IMR-90 (cell line): ENCODE results near the gene MYO1F. TPM values are rescaled to one million over a fixed set of nuclear protein-coding genes. Genes with fewer than 3 reads are reported as not detected.

ENCODE experiments used
- ATAC-seq: fragments of 200-7000 bp; cut with Tn5 transposase; 2 replicates; pipeline ENCODE4 v1.9.1; 2020; ENCODE audit warnings: low read depth, mild to moderate bottlenecking, moderate library complexity
- BruUV-seq: library from RNA; stranded (reverse); fragments of 400-500 nt; replicated peaks from 2 replicates; lab custom pipeline; 2021; lab: Mats Ljungman, UMichigan
- CTCF ChIA-PET: fragments of 300-600 bp; formaldehyde crosslinking; extraction: SDS; loops from one replicate; lab custom pipeline; 2021; ENCODE audit warnings: antibody characterized with exemption; lab: Yijun Ruan, JAX
- POLR2A ChIA-PET: fragments of 300-600 bp; sonication (Branson Sonifier 250); formaldehyde crosslinking; loops from one replicate; lab custom pipeline; 2022; ENCODE audit warnings: antibody characterized with exemption; ENCODE audit not compliant: unreplicated experiment; lab: Charles Lee
- DNase-seq: peaks from one replicate; pipeline ENCODE4 v3.0.0; 2013
- H2AFZ ChIP-seq: replicated peaks from 2 replicates; pipeline ENCODE3; 2013; ENCODE audit warnings: low read length, mild to moderate bottlenecking; ENCODE audit not compliant: poor library complexity
- H2AK5ac ChIP-seq: 2 replicates; pipeline ENCODE4 v1.6.1; 2013; ENCODE audit warnings: low read depth, low read length, inconsistent platforms
- H2AK9ac ChIP-seq: replicated peaks from 2 replicates; pipeline ENCODE3; 2013; ENCODE audit warnings: mild to moderate bottlenecking, low read depth, low read length, moderate library complexity; ENCODE audit not compliant: poor library complexity
- H2BK120ac ChIP-seq: 2 replicates; pipeline ENCODE4 v1.6.1; 2013; ENCODE audit warnings: low read depth, low read length, inconsistent platforms
- H2BK15ac ChIP-seq: 3 replicates; pipeline ENCODE4 v1.6.1; 2013; ENCODE audit warnings: low read depth, low read length, inconsistent platforms
- H2BK20ac ChIP-seq: 2 replicates; pipeline ENCODE4 v1.6.1; 2013; ENCODE audit warnings: low read depth, mild to moderate bottlenecking, inconsistent platforms, low read length, moderate library complexity
- H2BK5ac ChIP-seq: 2 replicates; pipeline ENCODE4 v1.6.1; 2013; ENCODE audit warnings: mild to moderate bottlenecking, low read depth, low read length, inconsistent platforms; ENCODE audit not compliant: poor library complexity, severe bottlenecking
- H3K14ac ChIP-seq: replicated peaks from 2 replicates; pipeline ENCODE4 v1.6.1; 2013; ENCODE audit warnings: low read depth, low read length, inconsistent platforms
- H3K18ac ChIP-seq: 2 replicates; pipeline ENCODE4 v1.6.1; 2013; ENCODE audit warnings: low read depth, low read length, control low read depth
- H3K23ac ChIP-seq: 2 replicates; pipeline ENCODE4 v1.6.1; 2013; ENCODE audit warnings: low read depth, low read length, inconsistent platforms
- H3K27ac ChIP-seq: 2 replicates; pipeline ENCODE4 v1.5.1; 2013; ENCODE audit warnings: mild to moderate bottlenecking, control low read depth, low read length; ENCODE audit not compliant: insufficient read depth
- H3K27me3 ChIP-seq: 2 replicates; pipeline ENCODE4 v1.6.1; 2013; ENCODE audit warnings: low read length; ENCODE audit not compliant: control insufficient read depth, insufficient read depth
- H3K36me3 ChIP-seq: 2 replicates; pipeline ENCODE4 v1.6.1; 2013; ENCODE audit warnings: low read length, mixed read lengths; ENCODE audit not compliant: control insufficient read depth, insufficient read depth
- H3K4ac ChIP-seq: 2 replicates; pipeline ENCODE4 v1.6.1; 2013; ENCODE audit warnings: low read depth, low read length, inconsistent platforms
- H3K4me1 ChIP-seq: 2 replicates; pipeline ENCODE4 v1.6.1; 2013; ENCODE audit warnings: low read length, mixed read lengths; ENCODE audit not compliant: control insufficient read depth, insufficient read depth
- H3K4me2 ChIP-seq: 2 replicates; pipeline ENCODE4 v1.6.1; 2013; ENCODE audit warnings: low read depth, mild to moderate bottlenecking, control low read depth, low read length, moderate library complexity
- H3K4me3 ChIP-seq: 2 replicates; pipeline ENCODE4 v1.5.1; 2013; ENCODE audit warnings: low read depth, mild to moderate bottlenecking, control low read depth, low read length, moderate library complexity; ENCODE audit not compliant: insufficient read depth
- H3K56ac ChIP-seq: 2 replicates; pipeline ENCODE4 v1.6.1; 2013; ENCODE audit warnings: low read length, inconsistent platforms; ENCODE audit not compliant: insufficient read depth; ENCODE audit errors: extremely low read depth
- H3K79me1 ChIP-seq, 2 experiments: 2 replicates each; pipeline ENCODE4 v1.6.1; 2013; ENCODE audit warnings: low read length in 2 of 2, inconsistent platforms in 1 of 2, low read depth in 1 of 2
- H3K9ac ChIP-seq: 2 replicates; pipeline ENCODE4 v1.6.1; 2013; ENCODE audit warnings: low read depth, low read length, control low read depth
- H3K9me1 ChIP-seq: 2 replicates; pipeline ENCODE4 v1.6.1; 2013; ENCODE audit warnings: low read length, inconsistent platforms; ENCODE audit not compliant: insufficient read depth
- H3K9me3 ChIP-seq: 2 replicates; pipeline ENCODE4 v1.6.1; 2013; ENCODE audit warnings: low read length; ENCODE audit not compliant: control insufficient read depth, insufficient read depth
- H4K20me1 ChIP-seq: 2 replicates; pipeline ENCODE4 v1.6.1; 2013; ENCODE audit warnings: low read length, inconsistent platforms; ENCODE audit not compliant: insufficient read depth
- H4K5ac ChIP-seq: 2 replicates; pipeline ENCODE4 v1.6.1; 2013; ENCODE audit warnings: mild to moderate bottlenecking, low read depth, low read length, control low read depth
- H4K8ac ChIP-seq, 2 experiments: 2 replicates each; pipeline ENCODE4 v1.6.1; 2013; ENCODE audit warnings: low read depth in 2 of 2, low read length in 2 of 2, control low read depth in 1 of 2, inconsistent platforms in 1 of 2
- H4K91ac ChIP-seq: 2 replicates; pipeline ENCODE4 v1.6.1; 2013; ENCODE audit warnings: low read depth, low read length, inconsistent platforms; ENCODE audit not compliant: insufficient read depth
- BHLHE40 ChIP-seq: fragments of 150-350 bp; IDR thresholded peaks from 2 replicates; pipeline ENCODE4 v1.6.1; 2016; ENCODE audit warnings: mild to moderate bottlenecking, low read depth, low read length
- CEBPB ChIP-seq: IDR thresholded peaks from 2 replicates; pipeline ENCODE4 v1.6.1; 2012; ENCODE audit warnings: low read depth, low read length, improper control_type of control experiment
- CHD1 ChIP-seq: IDR thresholded peaks from 2 replicates; pipeline ENCODE4 v1.6.1; 2012; ENCODE audit warnings: low read depth, low read length, improper control_type of control experiment
- CTCF ChIP-seq: conservative IDR thresholded peaks from 2 replicates; pipeline ENCODE4 v1.5.1; 2012; ENCODE audit warnings: mild to moderate bottlenecking, low read depth, low read length, improper control_type of control experiment
- FOS ChIP-seq: fragments of 150-350 bp; IDR thresholded peaks from 2 replicates; pipeline ENCODE4 v1.6.1; 2016; ENCODE audit warnings: low read depth, low read length
- MAFK ChIP-seq: IDR thresholded peaks from 2 replicates; pipeline ENCODE4 v1.6.1; 2012; ENCODE audit warnings: low read depth, low read length, improper control_type of control experiment
- MAZ ChIP-seq: IDR thresholded peaks from 2 replicates; pipeline ENCODE4 v1.6.1; 2012; ENCODE audit warnings: low read depth, mild to moderate bottlenecking, low read length, improper control_type of control experiment, moderate library complexity, borderline replicate concordance
- MXI1 ChIP-seq: IDR thresholded peaks from 2 replicates; pipeline ENCODE4 v1.6.1; 2012; ENCODE audit warnings: low read depth, mild to moderate bottlenecking, low read length, moderate library complexity, borderline replicate concordance
- NFE2L2 ChIP-seq: fragments of 150-350 bp; IDR thresholded peaks from 2 replicates; pipeline ENCODE4 v1.6.1; 2016; ENCODE audit warnings: low read depth, mild to moderate bottlenecking, low read length
- POLR2A ChIP-seq: IDR thresholded peaks from 2 replicates; pipeline ENCODE4 v1.6.1; 2012; ENCODE audit warnings: mild to moderate bottlenecking, low read depth, low read length
- RAD21 ChIP-seq: IDR thresholded peaks from 2 replicates; pipeline ENCODE4 v1.6.1; 2012; ENCODE audit warnings: low read length, improper control_type of control experiment
- RCOR1 ChIP-seq: IDR thresholded peaks from 2 replicates; pipeline ENCODE4 v1.6.1; 2012; ENCODE audit warnings: mild to moderate bottlenecking, low read length, improper control_type of control experiment; ENCODE audit not compliant: insufficient replicate concordance
- RFX5 ChIP-seq: IDR thresholded peaks from 2 replicates; pipeline ENCODE4 v1.8.0; 2012; ENCODE audit warnings: low read depth, mild to moderate bottlenecking, low read length, moderate library complexity
- SMC3 ChIP-seq: fragments of 150-350 bp; IDR thresholded peaks from 2 replicates; pipeline ENCODE4 v1.6.1; 2016; ENCODE audit warnings: low read depth, mild to moderate bottlenecking, antibody characterized with exemption, low read length, moderate library complexity
- WGBS, 2 experiments: methylation state at CpG; one replicate each; pipeline versions ENCODE4 v1.1.5 to v1.1.7; 2013; ENCODE audit warnings: missing lambda C conversion rate in 2 of 2; ENCODE audit not compliant: insufficient read length in 1 of 2; ENCODE audit errors: extremely low coverage in 2 of 2; 5-methylcytosine and 5-hydroxymethylcytosine counted together
- dilution Hi-C: fragments of 300-500 bp; cut with HindIII; formaldehyde crosslinking; loops from one replicate; pipeline ENCODE4 v1.14.3; 2018; ENCODE audit warnings: low sequenced_read_pairs; ENCODE audit not compliant: unreplicated experiment
- in situ Hi-C: fragments of 300-500 bp; cut with MboI; formaldehyde crosslinking; loops from 3 replicates; pipeline ENCODE4 v1.14.3; 2019; ENCODE audit warnings: low sequenced_read_pairs, inconsistent platforms, mixed read lengths
- intact Hi-C: fragments of 100-400 bp; cut with micrococcal nuclease; formaldehyde crosslinking; loops from 2 replicates; pipeline ENCODE4 v1.10.0; 2022
- polyA plus RNA-seq, 3 experiments: library from polyadenylated mRNA; depleted of rRNA; stranded (reverse); fragments of >200 nt; gene quantifications; 2 replicates each; pipeline ENCODE4 v1.2.3, GENCODE V29; 2012; ENCODE audit warnings: low replicate concordance in 1 of 3
- total RNA-seq: library from RNA; depleted of rRNA; stranded (reverse); fragments of >200 nt; gene quantifications from 2 replicates; pipeline ENCODE4 v1.2.3, GENCODE V29; 2012

MYO1F gene
- total and polyA plus RNA-seq, 2 of the 4 experiments (the other 2 are of a cell fraction): 0.14 to 0.18 TPM

- Histone ChIP-seq H2AK5ac (no peak overlapping the region), H2BK15ac (no peak overlapping the region), H3K9me1 (peaks cover 5% of the 10 kb centered on the region), H3K4ac (no peak overlapping the region), H4K91ac (no peak overlapping the region; the same call in 1 of the 2 replicates), H3K36me3 (no peaks in the 10 kb centered on the region), H3K14ac (no peak overlapping the region), H2BK120ac (no peak overlapping the region), H3K4me3 (no peak overlapping the region), H3K23ac (no peak overlapping the region), H3K4me1 (peaks cover 4% of the 10 kb centered on the region), H3K9ac (no peak overlapping the region), H3K56ac (no peak overlapping the region), H3K4me2 (no peak overlapping the region), H3K9me3 (no peaks in the 10 kb centered on the region), H2AK9ac (no peak overlapping the region), H2AFZ (no peak overlapping the region), H3K18ac (no peak overlapping the region), H3K27ac (no peak overlapping the region), H4K20me1 (no peaks in the 10 kb centered on the region), H3K79me1 (no peaks in the 10 kb centered on the region), H4K8ac (no peak overlapping the region), H2BK5ac (no peak overlapping the region), H3K27me3 (no peaks in the 10 kb centered on the region), H4K5ac (no peak overlapping the region), H2BK20ac (no peak overlapping the region)
- WGBS, 2 experiments: 90% methylated on average over 7 of the region's 11 CpGs; no CpG with 5 or more reads in 1 of the 2 experiments
- ATAC-seq (no peak), DNase-seq (no peak)
- in situ Hi-C loops (no loop called here), intact Hi-C loops (no loop called here), dilution Hi-C loops (no loop called here)
- CTCF ChIA-PET: no interaction called here
- POLR2A ChIA-PET: no interaction called here
- BruUV-seq: no TSS peak
- TF ChIP-seq RFX5: no peak
- no peak for TF ChIP-seq MAZ
- TF ChIP-seq SMC3: no peak
- TF ChIP-seq BHLHE40: no peak
- no peak for TF ChIP-seq MXI1
- no peak for TF ChIP-seq FOS
- TF ChIP-seq RCOR1: no peak
- TF ChIP-seq POLR2A: no peak
- TF ChIP-seq CEBPB: no peak
- TF ChIP-seq NFE2L2: no peak
- TF ChIP-seq CTCF: no peak
- TF ChIP-seq CHD1: no peak
- TF ChIP-seq MAFK: no peak
- TF ChIP-seq RAD21: no peak
Observed at GRCh38 chr19:8518536-8518935, 58.7 kb downstream of the MYO1F start.
